ENCODE results near the gene EXT2.

The EXT2 gene

GRCh38 chr11:44229098-44229497, 133.6 kb downstream of the EXT2 start:
- no peak for ATAC-seq
- no peak for TF ChIP-seq ZNF8 (CRISPR knock-in tag; IDR thresholded peaks at IDR 0.05)
- TF ChIP-seq BACH2 (CRISPR knock-in tag; IDR thresholded peaks at IDR 0.05; ENCODE audit: borderline replicate concordance): no peak

GRCh38 chr11:44229624-44230023, 134.1 kb downstream of the EXT2 start:
- no peak for TF ChIP-seq TSHZ2 (CRISPR knock-in tag; IDR thresholded peaks at IDR 0.05)

GRCh38 chr11:44235765-44236201, 140.3 kb downstream of the EXT2 start:
- TF ChIP-seq POU6F1 (CRISPR knock-in tag; IDR thresholded peaks at IDR 0.05; ENCODE audit: borderline replicate concordance, low read depth) (no peak), ARNTL (CRISPR knock-in tag; IDR thresholded peaks at IDR 0.05; ENCODE audit: borderline replicate concordance, low read depth) (no peak), ZNF8 (CRISPR knock-in tag; IDR thresholded peaks at IDR 0.05) (no peak), ZFP3 (CRISPR knock-in tag; IDR thresholded peaks at IDR 0.05) (no peak)
- no peak for ATAC-seq

More at GRCh38 chr11:44229624-44230023, 134.1 kb downstream of the EXT2 start:
- ATAC-seq: peak; percentile 61; the same call in 2 of the 3 replicates

GRCh38 chr11:44236296-44236695, 140.8 kb downstream of the EXT2 start:
- TF ChIP-seq TSHZ2 (CRISPR knock-in tag; IDR thresholded peaks at IDR 0.05) (no peak), PPARA (CRISPR knock-in tag; IDR thresholded peaks at IDR 0.05; ENCODE audit: borderline replicate concordance) (no peak), ZNF8 (CRISPR knock-in tag; IDR thresholded peaks at IDR 0.05) (no peak), CSRNP3 (CRISPR knock-in tag; IDR thresholded peaks at IDR 0.05) (no peak), RARB (CRISPR knock-in tag; IDR thresholded peaks at IDR 0.05) (no peak), CREB5 (CRISPR knock-in tag; IDR thresholded peaks at IDR 0.05; ENCODE audit: low read depth) (no peak)
- no peak for ATAC-seq

GRCh38 chr11:44237156-44237555, 141.7 kb downstream of the EXT2 start:
- ATAC-seq: no peak
- TF ChIP-seq RARB (CRISPR knock-in tag; IDR thresholded peaks at IDR 0.05) (no peak), PPARA (CRISPR knock-in tag; IDR thresholded peaks at IDR 0.05; ENCODE audit: borderline replicate concordance) (no peak), ZC3H10 (CRISPR knock-in tag; IDR thresholded peaks at IDR 0.05) (no peak), GLIS3 (CRISPR knock-in tag; IDR thresholded peaks at IDR 0.05) (no peak), PATZ1 (CRISPR knock-in tag; IDR thresholded peaks at IDR 0.05; ENCODE audit: borderline replicate concordance) (no peak), ARNTL (CRISPR knock-in tag; IDR thresholded peaks at IDR 0.05; ENCODE audit: borderline replicate concordance, low read depth) (no peak), CSDC2 (CRISPR knock-in tag; IDR thresholded peaks at IDR 0.05) (no peak), CREB5 (CRISPR knock-in tag; IDR thresholded peaks at IDR 0.05; ENCODE audit: low read depth) (no peak), SNAI2 (CRISPR knock-in tag; IDR thresholded peaks at IDR 0.05) (no peak), ZNF8 (CRISPR knock-in tag; IDR thresholded peaks at IDR 0.05) (no peak), ZFP3 (CRISPR knock-in tag; IDR thresholded peaks at IDR 0.05) (no peak), ZFP30 (CRISPR knock-in tag; IDR thresholded peaks at IDR 0.05) (no peak), ISL1 (CRISPR knock-in tag; IDR thresholded peaks at IDR 0.05) (no peak), OSR1 (CRISPR knock-in tag; IDR thresholded peaks at IDR 0.05) (no peak), TOX (CRISPR knock-in tag; IDR thresholded peaks at IDR 0.05; ENCODE audit: borderline replicate concordance) (no peak)
